Fibroblast of lung (primary cell): ENCODE results near the gene IKBKE.

Experiments
- EZH2 ChIP-seq: IDR thresholded peaks from 2 replicates; pipeline ENCODE4 v1.5.1; 2012; ENCODE audit warnings: low read length, control low read depth, mild to moderate bottlenecking; ENCODE audit errors: missing control alignments
- TF ChIP-seq, protein P1 (sequence below), 2 donors: IDR thresholded peaks in 1 of 2; conservative IDR thresholded peaks in 1 of 2; 1 replicate in 1 of 2; 2 replicates in 1 of 2; pipeline ENCODE4 v1.5.1; 2011 to 2012; ENCODE audit warnings: low read length in 2 of 2, control low read depth in 1 of 2, inconsistent platforms in 1 of 2, low read depth in 1 of 2, mild to moderate bottlenecking in 1 of 2

DNA sequence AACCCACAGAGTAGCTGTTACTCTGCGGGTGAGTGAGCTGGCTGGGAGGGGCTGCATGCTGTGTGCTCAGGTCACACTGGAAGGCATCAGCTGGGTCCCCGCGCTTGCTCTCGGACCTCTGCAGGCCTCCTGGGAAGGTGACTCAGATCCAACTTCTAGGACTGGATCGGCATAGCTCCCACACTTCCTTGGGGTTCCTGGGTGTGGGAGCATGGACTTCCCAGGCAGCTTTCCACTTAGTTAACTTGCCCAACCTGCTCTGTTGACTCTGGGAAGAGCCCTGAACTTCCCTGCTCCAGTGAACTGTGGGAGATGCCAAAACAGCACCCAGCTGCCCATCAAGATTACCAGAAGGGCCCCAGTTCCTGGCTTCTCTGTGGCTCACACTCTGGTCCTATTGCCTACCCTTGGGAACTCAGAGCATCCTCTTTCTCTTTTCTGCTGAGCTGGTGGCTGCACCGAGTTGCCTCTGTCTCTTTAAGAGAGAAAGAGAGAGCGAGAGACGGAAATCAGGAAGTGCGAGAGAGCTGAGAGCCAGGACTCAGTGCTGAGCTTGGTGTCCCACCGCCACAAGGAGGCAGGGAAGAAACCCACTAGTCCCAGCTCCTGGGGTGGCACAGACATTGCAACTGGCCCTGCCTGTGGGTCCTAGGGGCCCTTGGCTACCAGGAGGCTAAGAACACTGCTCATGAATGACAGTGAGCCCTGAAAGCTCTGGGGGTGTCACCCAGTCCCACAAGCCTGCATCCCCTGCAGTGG, at the start of gene IKBKE:
- TF ChIP-seq, protein P1, sequence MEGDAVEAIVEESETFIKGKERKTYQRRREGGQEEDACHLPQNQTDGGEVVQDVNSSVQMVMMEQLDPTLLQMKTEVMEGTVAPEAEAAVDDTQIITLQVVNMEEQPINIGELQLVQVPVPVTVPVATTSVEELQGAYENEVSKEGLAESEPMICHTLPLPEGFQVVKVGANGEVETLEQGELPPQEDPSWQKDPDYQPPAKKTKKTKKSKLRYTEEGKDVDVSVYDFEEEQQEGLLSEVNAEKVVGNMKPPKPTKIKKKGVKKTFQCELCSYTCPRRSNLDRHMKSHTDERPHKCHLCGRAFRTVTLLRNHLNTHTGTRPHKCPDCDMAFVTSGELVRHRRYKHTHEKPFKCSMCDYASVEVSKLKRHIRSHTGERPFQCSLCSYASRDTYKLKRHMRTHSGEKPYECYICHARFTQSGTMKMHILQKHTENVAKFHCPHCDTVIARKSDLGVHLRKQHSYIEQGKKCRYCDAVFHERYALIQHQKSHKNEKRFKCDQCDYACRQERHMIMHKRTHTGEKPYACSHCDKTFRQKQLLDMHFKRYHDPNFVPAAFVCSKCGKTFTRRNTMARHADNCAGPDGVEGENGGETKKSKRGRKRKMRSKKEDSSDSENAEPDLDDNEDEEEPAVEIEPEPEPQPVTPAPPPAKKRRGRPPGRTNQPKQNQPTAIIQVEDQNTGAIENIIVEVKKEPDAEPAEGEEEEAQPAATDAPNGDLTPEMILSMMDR (conservative IDR thresholded peaks at IDR 0.05 in 1 of 2, IDR thresholded peaks at IDR 0.05 in 1 of 2; ENCODE audit: low read depth in 1 of 2, low read length in 2 of 2) = peak; percentile 29 to 49
- TF ChIP-seq EZH2 = no peak
